K562 (cell line): ENCODE measurements around the gene SLC9B1. TPM values are rescaled to one million over a fixed set of nuclear protein-coding genes. Genes with fewer than 3 reads are reported as not detected.
"Not testable (repeated sequence)": the region's sequence is repeated elsewhere in the genome, so short reads cannot be mapped to it uniquely, and the experiment has no call there.

Experiments used
- ATAC-seq: fragments of 200-7000 bp; cut with Tn5 transposase; 3 replicates; pipeline ENCODE4 v1.9.1; 2020; ENCODE audit warnings: moderate library complexity
- BruUV-seq: library from RNA; stranded (reverse); fragments of 400-500 nt; replicated peaks from 2 replicates; lab custom pipeline; 2021; lab: Mats Ljungman, UMichigan
- CTCF ChIA-PET: fragments of 300-600 bp; formaldehyde crosslinking; extraction: SDS; loops from one replicate; lab custom pipeline; 2021; ENCODE audit warnings: low intra/inter-chr PET ratio; lab: Yijun Ruan, JAX
- POLR2A ChIA-PET: fragments of 300-600, 350-650 bp; sonication (Branson Sonifier 250); formaldehyde crosslinking; extraction: SDS; loops from one replicate; lab custom pipeline; 2021; ENCODE audit warnings: antibody characterized with exemption, inconsistent platforms; lab: Yijun Ruan, JAX
- DNase-seq, 4 experiments: peaks; one replicate each; pipeline versions ENCODE4 v3.0.0 to v3.0.0-alpha.2; 2011 to 2018; ENCODE audit warnings: low spot score in 3 of 4, mixed read lengths in 3 of 4; ENCODE audit errors: extremely low read depth in 1 of 4
- FAIRE-seq: peaks from 2 replicates; lab custom pipeline; 2011; peaks lifted over from hg19 to GRCh38; lab: Jason Lieb, UNC
- H2AFZ ChIP-seq: 2 replicates; pipeline ENCODE4 v1.6.0; 2011; ENCODE audit warnings: low read depth, low read length, control low read depth, inconsistent platforms
- H3K27ac ChIP-seq: fragments of 200-600 bp; 3 replicates; pipeline ENCODE4 v1.8.0; 2011; ENCODE audit warnings: low read depth, mild to moderate bottlenecking, control low read depth, inconsistent platforms, low read length, moderate library complexity, mixed read lengths; ENCODE audit errors: extremely low read depth
- H3K27me3 ChIP-seq, 2 experiments: fragments of 300-600 bp in 1 of 2; 2 replicates in 1 of 2; 3 replicates in 1 of 2; pipeline versions ENCODE4 v1.6.0 to v1.8.0; 2011; ENCODE audit warnings: inconsistent platforms in 2 of 2, low read length in 2 of 2, mild to moderate bottlenecking in 1 of 2, mixed read lengths in 1 of 2, moderate library complexity in 1 of 2; ENCODE audit not compliant: control insufficient read depth in 2 of 2, insufficient read depth in 2 of 2
- H3K36me3 ChIP-seq: fragments of 300-600 bp; 3 replicates; pipeline ENCODE4 v1.8.0; 2011; ENCODE audit warnings: mild to moderate bottlenecking, low read length, inconsistent platforms; ENCODE audit not compliant: control insufficient read depth, insufficient read depth
- H3K4me1 ChIP-seq, 2 experiments: fragments of 200-600 bp in 1 of 2; replicated peaks in 1 of 2; 2 replicates in 1 of 2; 3 replicates in 1 of 2; pipeline versions ENCODE4 v1.5.1 to v1.8.0; 2011; ENCODE audit warnings: inconsistent platforms in 2 of 2, low read length in 2 of 2, mild to moderate bottlenecking in 1 of 2, mixed read lengths in 1 of 2, moderate library complexity in 1 of 2; ENCODE audit not compliant: control insufficient read depth in 2 of 2, insufficient read depth in 2 of 2
- H3K4me2 ChIP-seq: 2 replicates; pipeline ENCODE4 v1.6.1; 2011; ENCODE audit warnings: low read length, control low read depth, inconsistent platforms, mixed read lengths; ENCODE audit not compliant: insufficient read depth
- H3K4me3 ChIP-seq: fragments of 200-600 bp; sonication (generic), shearing (Covaris generic); 2 replicates; pipeline ENCODE4 v1.5.1; 2016; ENCODE audit warnings: control low read depth, inconsistent platforms
- H3K79me2 ChIP-seq: fragments of 200-600 bp; 3 replicates; pipeline ENCODE4 v1.8.0; 2011; ENCODE audit warnings: low read length, inconsistent platforms; ENCODE audit not compliant: control insufficient read depth, insufficient read depth
- H3K9ac ChIP-seq, 2 experiments: 2 replicates each; pipeline versions ENCODE4 v1.6.0 to v1.6.1; 2011; ENCODE audit warnings: low read depth in 2 of 2, low read length in 2 of 2, control low read depth in 1 of 2, inconsistent platforms in 1 of 2, mild to moderate bottlenecking in 1 of 2, mixed read lengths in 1 of 2; ENCODE audit not compliant: insufficient read depth in 1 of 2
- H3K9me1 ChIP-seq: one replicate; pipeline ENCODE4 v1.6.0; 2011; ENCODE audit warnings: inconsistent platforms, mild to moderate bottlenecking, low read length, moderate library complexity; ENCODE audit not compliant: control insufficient read depth, insufficient read depth
- H3K9me3 ChIP-seq: replicated peaks from 2 replicates; pipeline ENCODE4 v1.5.1; 2011; ENCODE audit warnings: low read depth, low read length, inconsistent platforms; ENCODE audit not compliant: control insufficient read depth, insufficient read depth
- H4K20me1 ChIP-seq: replicated peaks from 2 replicates; pipeline ENCODE4 v1.6.1; 2011; ENCODE audit warnings: low read length, inconsistent platforms, mixed read lengths; ENCODE audit not compliant: control insufficient read depth, insufficient read depth
- CBX1 ChIP-seq: sonication (generic); IDR thresholded peaks from 2 replicates; pipeline ENCODE4 v1.6.1; 2016; ENCODE audit warnings: antibody characterized with exemption, low read depth, mild to moderate bottlenecking
- CBX3 ChIP-seq, 2 experiments: IDR thresholded peaks; 1 replicate in 1 of 2; 2 replicates in 1 of 2; pipeline ENCODE4 v1.6.1; 2012; ENCODE audit warnings: inconsistent platforms in 2 of 2, low read length in 2 of 2, borderline replicate concordance in 1 of 2, control low read depth in 1 of 2
- CBX5 ChIP-seq: IDR thresholded peaks from 2 replicates; pipeline ENCODE4 v1.6.1; 2014; ENCODE audit warnings: low read depth, borderline replicate concordance
- TRIM24 ChIP-seq, 2 experiments: fragments of 450-650 bp; IDR thresholded peaks; 2 replicates each; pipeline ENCODE4 v1.6.1; 2016
- TRIM28 ChIP-seq: fragments of 450-650 bp; IDR thresholded peaks from 2 replicates; pipeline ENCODE4 v1.6.1; 2017
- XRCC3 ChIP-seq: fragments of 450-650 bp; IDR thresholded peaks from 2 replicates; pipeline ENCODE4 v1.6.1; 2017; ENCODE audit warnings: mild to moderate bottlenecking, moderate library complexity
- ZFP36 ChIP-seq: fragments of 150-350 bp; IDR thresholded peaks from 2 replicates; pipeline ENCODE4 v1.6.1; 2018; ENCODE audit warnings: low read length, low read depth; ENCODE audit not compliant: partially characterized antibody
- WGBS: fragments of 100-300 bp; shearing (Covaris generic); methylation state at CpG from one replicate; pipeline ENCODE4 v1.1.6; 2016; ENCODE audit warnings: low coverage, mixed read lengths; ENCODE audit not compliant: insufficient coverage; ENCODE audit errors: missing lambda C conversion rate; 5-methylcytosine and 5-hydroxymethylcytosine counted together
- in situ Hi-C: fragments of 300-500 bp; cut with MboI; formaldehyde crosslinking; loops from 4 replicates; pipeline ENCODE4 v1.15.0; 2018; ENCODE audit warnings: inconsistent platforms, mixed read lengths
- intact Hi-C: fragments of 100-400 bp; cut with micrococcal nuclease; formaldehyde crosslinking; loops from 2 replicates; pipeline ENCODE4 v1.14.2; 2022
- polyA plus RNA-seq, 8 experiments: library from polyadenylated mRNA; depleted of rRNA in 4 of 8; stranded (reverse) in 5 of 8; unstranded in 3 of 8; fragments of >200 nt; fragmentation: Nextera tagmentation in 2 of 8; fragmentation: Illumina TruSeq in 1 of 8; extraction: Ambion mirVana in 2 of 8; extraction: Trizol in 1 of 8; gene quantifications; 2 replicates each; pipeline versions ENCODE4 v1.2.1 to v1.2.3, GENCODE V29; 2011 to 2014; ENCODE audit warnings: inconsistent platforms in 1 of 8, missing spikeins in 1 of 8
- total RNA-seq, 7 experiments: library from RNA; depleted of rRNA in 6 of 7; stranded (reverse); fragments of >200 nt in 6 of 7; fragmentation: Illumina TruSeq in 2 of 7; extraction: Trizol in 2 of 7; gene quantifications; 2 replicates each; pipeline versions ENCODE4 v1.2.1 to v1.2.3, GENCODE V29; 2011 to 2021; ENCODE audit warnings: low replicate concordance in 1 of 7
- TF ChIP-seq, protein P1 (sequence below): fragments of 450-650 bp; IDR thresholded peaks from 2 replicates; pipeline ENCODE4 v1.6.1; 2018; ENCODE audit warnings: mild to moderate bottlenecking, low read depth; ENCODE audit not compliant: partially characterized antibody
- TF ChIP-seq, protein P2 (sequence below), 2 experiments: fragments of 450-650 bp in 1 of 2; sonication (generic) in 1 of 2; formaldehyde crosslinking in 1 of 2; IDR thresholded peaks in 1 of 2; conservative IDR thresholded peaks in 1 of 2; 2 replicates each; pipeline versions ENCODE4 v1.6.1 to v1.8.1; 2016 to 2023; ENCODE audit warnings: mild to moderate bottlenecking in 2 of 2, moderate library complexity in 2 of 2, inconsistent platforms in 1 of 2, missing genetic modification reagents in 1 of 2

The SLC9B1 gene
- total and polyA plus RNA-seq, 9 of the 15 experiments (the other 6 are each of a cell fraction or from before 2014, with no cell fraction given) = 0.21 to 1.3 (median 0.51) TPM

DNA sequence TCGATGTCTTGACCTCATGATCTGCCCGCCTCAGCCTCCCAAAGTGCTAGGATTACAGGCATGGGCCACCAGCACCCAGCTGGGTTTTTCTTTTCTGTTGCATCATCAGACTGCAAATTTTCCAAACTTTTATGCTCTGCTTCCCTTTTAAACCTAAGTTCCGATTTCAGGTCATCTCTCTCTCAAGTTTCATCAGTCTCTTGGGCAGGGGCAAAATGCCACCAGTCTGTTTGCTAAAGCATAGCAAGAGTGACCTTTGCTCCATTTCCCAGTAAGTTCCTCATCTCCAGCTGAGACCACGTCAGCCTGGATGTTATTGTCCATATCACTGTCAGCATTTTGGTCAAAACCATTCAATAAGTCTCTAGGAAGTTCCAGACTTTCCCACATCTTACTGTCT lies 141.2 kb downstream of the SLC9B1 start:
- intact Hi-C loops = not testable (repeated sequence)

DNA sequence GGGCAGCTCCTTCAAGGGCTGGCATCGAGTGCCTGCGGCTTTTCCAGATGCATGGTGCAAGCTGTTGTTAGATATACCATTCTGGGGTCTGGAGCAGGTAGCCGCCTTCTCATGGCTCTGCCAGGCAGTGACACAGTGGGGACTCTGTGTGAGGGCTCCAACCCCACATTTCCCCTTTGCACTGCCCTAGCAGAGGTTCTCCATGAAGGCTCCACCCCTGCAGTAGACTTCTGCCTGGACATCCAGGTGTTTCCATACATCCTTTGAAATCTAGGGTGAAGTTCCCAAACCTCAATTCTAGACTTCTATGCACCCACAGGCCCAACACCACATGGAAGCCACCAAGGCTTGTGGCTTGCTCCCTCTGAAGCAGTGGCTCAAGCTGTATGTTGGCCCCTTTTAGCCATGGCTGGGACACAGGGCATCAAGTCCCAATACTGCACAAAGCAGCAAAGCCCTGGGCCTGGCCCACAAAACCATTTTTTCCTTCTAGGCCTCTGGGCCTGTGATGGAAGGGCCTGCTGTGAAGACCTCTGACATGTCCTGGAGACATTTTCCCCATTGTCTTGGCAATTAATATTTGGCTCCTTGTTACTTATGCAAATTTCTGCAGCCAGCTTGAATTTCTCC lies 141.9 kb downstream of the SLC9B1 start:
- FAIRE-seq, H3K4me3 ChIP-seq, H3K4me1 ChIP-seq, H3K27me3 ChIP-seq, ATAC-seq, CTCF ChIA-PET, POLR2A ChIA-PET: not testable (repeated sequence)
- TF ChIP-seq CBX5 (peak; percentile 92), ZFP36 (peak; percentile 59), XRCC3 (0 out of 2 replicates have a peak, but pooled peaks have one; percentile 42), CBX3 (IDR thresholded peaks at IDR 0.05; ENCODE audit: borderline replicate concordance in 1 of 2, low read length in 2 of 2) (peak in 1 of 2 experiments; percentile 71; a peak in 1 of 3 replicates), TRIM24 (IDR thresholded peaks at IDR 0.05) (peak in 1 of 2 experiments; percentile 45; a peak in 1 of 4 replicates), TRIM28 (peak; percentile 79), CBX1 (peak; percentile 67)
- TF ChIP-seq, protein P1, sequence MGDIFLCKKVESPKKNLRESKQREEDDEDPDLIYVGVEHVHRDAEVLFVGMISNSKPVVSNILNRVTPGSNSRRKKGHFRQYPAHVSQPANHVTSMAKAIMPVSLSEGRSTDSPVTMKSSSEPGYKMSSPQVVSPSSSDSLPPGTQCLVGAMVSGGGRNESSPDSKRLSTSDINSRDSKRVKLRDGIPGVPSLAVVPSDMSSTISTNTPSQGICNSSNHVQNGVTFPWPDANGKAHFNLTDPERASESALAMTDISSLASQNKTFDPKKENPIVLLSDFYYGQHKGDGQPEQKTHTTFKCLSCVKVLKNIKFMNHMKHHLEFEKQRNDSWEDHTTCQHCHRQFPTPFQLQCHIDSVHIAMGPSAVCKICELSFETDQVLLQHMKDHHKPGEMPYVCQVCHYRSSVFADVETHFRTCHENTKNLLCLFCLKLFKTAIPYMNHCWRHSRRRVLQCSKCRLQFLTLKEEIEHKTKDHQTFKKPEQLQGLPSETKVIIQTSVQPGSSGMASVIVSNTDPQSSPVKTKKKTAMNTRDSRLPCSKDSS = peak; percentile 87
- TF ChIP-seq, all 486 proteins: peak for 8; not testable (repeated sequence) for 478
- H2AFZ ChIP-seq, BruUV-seq, in situ Hi-C loops, H3K27ac ChIP-seq, H3K9me1 ChIP-seq, H3K9ac ChIP-seq, H4K20me1 ChIP-seq, H3K4me2 ChIP-seq, DNase-seq, intact Hi-C loops: not testable (repeated sequence)
- peaks cover 72% of the 10 kb centered on the region for H3K79me2 ChIP-seq
- peaks cover 22% of the 10 kb centered on the region for H3K9me3 ChIP-seq
- peaks cover 53% of the 10 kb centered on the region for H3K36me3 ChIP-seq
- 96% methylated on average over 3 of the region's 3 CpGs for WGBS

More for the DNA sequence above, 141.2 kb downstream of the SLC9B1 start:
- not testable (repeated sequence) for H4K20me1 ChIP-seq, FAIRE-seq, H3K9me1 ChIP-seq, BruUV-seq
- peaks cover 71% of the 10 kb centered on the region for H3K79me2 ChIP-seq
- TF ChIP-seq, protein P2, sequence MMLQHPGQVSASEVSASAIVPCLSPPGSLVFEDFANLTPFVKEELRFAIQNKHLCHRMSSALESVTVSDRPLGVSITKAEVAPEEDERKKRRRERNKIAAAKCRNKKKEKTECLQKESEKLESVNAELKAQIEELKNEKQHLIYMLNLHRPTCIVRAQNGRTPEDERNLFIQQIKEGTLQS (IDR thresholded peaks at IDR 0.05) = peak; percentile 48; the same call in 1 of the 2 replicates
- TF ChIP-seq, protein P2 (CRISPR knock-in tag; conservative IDR thresholded peaks at IDR 0.05) = not testable (repeated sequence)
- TF ChIP-seq, all 486 proteins: peak for 1; not testable (repeated sequence) for 485
- CTCF ChIA-PET, H3K4me1 ChIP-seq, H3K4me3 ChIP-seq, DNase-seq, H3K27ac ChIP-seq, ATAC-seq, H3K9ac ChIP-seq, POLR2A ChIA-PET, H3K4me2 ChIP-seq, H2AFZ ChIP-seq, in situ Hi-C loops, H3K27me3 ChIP-seq: not testable (repeated sequence)
- H3K9me3 ChIP-seq = peaks cover 22% of the 10 kb centered on the region
- 79% methylated on average over 2 of the region's 4 CpGs for WGBS
- H3K36me3 ChIP-seq = peaks cover 45% of the 10 kb centered on the region
